K562 (cell line): ENCODE results near the gene TIMP1. TPM values are rescaled to one million over a fixed set of nuclear protein-coding genes. Genes with fewer than 3 reads are reported as not detected.

Experiments
- ARID2 ChIP-seq: fragments of 450-650 bp; IDR thresholded peaks from 2 replicates; pipeline ENCODE4 v1.6.1; 2017; ENCODE audit warnings: antibody characterized with exemption, mild to moderate bottlenecking
- BMI1 ChIP-seq: fragments of 150-350 bp; IDR thresholded peaks from 2 replicates; pipeline ENCODE4 v1.6.1; 2014; ENCODE audit warnings: low read length
- GABPB2 ChIP-seq: fragments of 250-450 bp; sonication (Bioruptor Pico); conservative IDR thresholded peaks from 2 replicates; pipeline ENCODE4 v1.5.1; 2021; ENCODE audit warnings: mild to moderate bottlenecking
- RFX1 ChIP-seq: fragments of 450-650 bp; IDR thresholded peaks from 2 replicates; pipeline ENCODE4 v1.6.1; 2016; ENCODE audit warnings: mild to moderate bottlenecking, moderate library complexity
- SRSF1 ChIP-seq: fragments of 200-400 bp; formaldehyde crosslinking; IDR thresholded peaks from 2 replicates; pipeline ENCODE4 v1.6.1; 2017; ENCODE audit warnings: mild to moderate bottlenecking, low read depth, low read length, moderate library complexity
- polyA plus RNA-seq, 8 experiments: library from polyadenylated mRNA; depleted of rRNA in 4 of 8; stranded (reverse) in 5 of 8; unstranded in 3 of 8; fragments of >200 nt; fragmentation: Nextera tagmentation in 2 of 8; fragmentation: Illumina TruSeq in 1 of 8; extraction: Ambion mirVana in 2 of 8; extraction: Trizol in 1 of 8; gene quantifications; 2 replicates each; pipeline versions ENCODE4 v1.2.1 to v1.2.3, GENCODE V29; 2011 to 2014; ENCODE audit warnings: inconsistent platforms in 1 of 8, missing spikeins in 1 of 8
- total RNA-seq, 7 experiments: library from RNA; depleted of rRNA in 6 of 7; stranded (reverse); fragments of >200 nt in 6 of 7; fragmentation: Illumina TruSeq in 2 of 7; extraction: Trizol in 2 of 7; gene quantifications; 2 replicates each; pipeline versions ENCODE4 v1.2.1 to v1.2.3, GENCODE V29; 2011 to 2021; ENCODE audit warnings: low replicate concordance in 1 of 7
- TF ChIP-seq, protein P1 (sequence below): sonication (generic); formaldehyde crosslinking; IDR thresholded peaks from 2 replicates; pipeline ENCODE4 v1.8.1; 2023; ENCODE audit warnings: mild to moderate bottlenecking, missing genetic modification reagents
- TF ChIP-seq, protein P2 (sequence below): sonication (generic); formaldehyde crosslinking; IDR thresholded peaks from 2 replicates; pipeline ENCODE4 v1.8.0; 2022; ENCODE audit warnings: mild to moderate bottlenecking, missing genetic modification reagents

Gene TIMP1
- total and polyA plus RNA-seq, 9 of the 15 experiments (the other 6 are each of a cell fraction or from before 2014, with no cell fraction given): 115 to 699 (median 273) TPM

- TF ChIP-seq, protein P1, sequence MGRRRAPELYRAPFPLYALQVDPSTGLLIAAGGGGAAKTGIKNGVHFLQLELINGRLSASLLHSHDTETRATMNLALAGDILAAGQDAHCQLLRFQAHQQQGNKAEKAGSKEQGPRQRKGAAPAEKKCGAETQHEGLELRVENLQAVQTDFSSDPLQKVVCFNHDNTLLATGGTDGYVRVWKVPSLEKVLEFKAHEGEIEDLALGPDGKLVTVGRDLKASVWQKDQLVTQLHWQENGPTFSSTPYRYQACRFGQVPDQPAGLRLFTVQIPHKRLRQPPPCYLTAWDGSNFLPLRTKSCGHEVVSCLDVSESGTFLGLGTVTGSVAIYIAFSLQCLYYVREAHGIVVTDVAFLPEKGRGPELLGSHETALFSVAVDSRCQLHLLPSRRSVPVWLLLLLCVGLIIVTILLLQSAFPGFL (CRISPR knock-in tag): no peak
- TF ChIP-seq GABPB2 (CRISPR knock-in tag) (no peak), ARID2 (no peak), BMI1 (no peak), SRSF1 (no peak), RFX1 (no peak)
- TF ChIP-seq, protein P2, sequence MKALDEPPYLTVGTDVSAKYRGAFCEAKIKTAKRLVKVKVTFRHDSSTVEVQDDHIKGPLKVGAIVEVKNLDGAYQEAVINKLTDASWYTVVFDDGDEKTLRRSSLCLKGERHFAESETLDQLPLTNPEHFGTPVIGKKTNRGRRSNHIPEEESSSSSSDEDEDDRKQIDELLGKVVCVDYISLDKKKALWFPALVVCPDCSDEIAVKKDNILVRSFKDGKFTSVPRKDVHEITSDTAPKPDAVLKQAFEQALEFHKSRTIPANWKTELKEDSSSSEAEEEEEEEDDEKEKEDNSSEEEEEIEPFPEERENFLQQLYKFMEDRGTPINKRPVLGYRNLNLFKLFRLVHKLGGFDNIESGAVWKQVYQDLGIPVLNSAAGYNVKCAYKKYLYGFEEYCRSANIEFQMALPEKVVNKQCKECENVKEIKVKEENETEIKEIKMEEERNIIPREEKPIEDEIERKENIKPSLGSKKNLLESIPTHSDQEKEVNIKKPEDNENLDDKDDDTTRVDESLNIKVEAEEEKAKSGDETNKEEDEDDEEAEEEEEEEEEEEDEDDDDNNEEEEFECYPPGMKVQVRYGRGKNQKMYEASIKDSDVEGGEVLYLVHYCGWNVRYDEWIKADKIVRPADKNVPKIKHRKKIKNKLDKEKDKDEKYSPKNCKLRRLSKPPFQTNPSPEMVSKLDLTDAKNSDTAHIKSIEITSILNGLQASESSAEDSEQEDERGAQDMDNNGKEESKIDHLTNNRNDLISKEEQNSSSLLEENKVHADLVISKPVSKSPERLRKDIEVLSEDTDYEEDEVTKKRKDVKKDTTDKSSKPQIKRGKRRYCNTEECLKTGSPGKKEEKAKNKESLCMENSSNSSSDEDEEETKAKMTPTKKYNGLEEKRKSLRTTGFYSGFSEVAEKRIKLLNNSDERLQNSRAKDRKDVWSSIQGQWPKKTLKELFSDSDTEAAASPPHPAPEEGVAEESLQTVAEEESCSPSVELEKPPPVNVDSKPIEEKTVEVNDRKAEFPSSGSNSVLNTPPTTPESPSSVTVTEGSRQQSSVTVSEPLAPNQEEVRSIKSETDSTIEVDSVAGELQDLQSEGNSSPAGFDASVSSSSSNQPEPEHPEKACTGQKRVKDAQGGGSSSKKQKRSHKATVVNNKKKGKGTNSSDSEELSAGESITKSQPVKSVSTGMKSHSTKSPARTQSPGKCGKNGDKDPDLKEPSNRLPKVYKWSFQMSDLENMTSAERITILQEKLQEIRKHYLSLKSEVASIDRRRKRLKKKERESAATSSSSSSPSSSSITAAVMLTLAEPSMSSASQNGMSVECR (CRISPR knock-in tag): no peak
Measured at GRCh38 chrX:47633689-47634590, 51.7 kb downstream of the TIMP1 start (continued).
